HG03342 (cell line): ENCODE measurements around the gene PSMD5.

Experiments
- ATAC-seq: cut with Tn5 transposase; IDR thresholded peaks from one replicate; pipeline ENCODE4 v1.9.1; 2021; ENCODE audit warnings: mild to moderate bottlenecking, moderate library complexity; ENCODE audit not compliant: unreplicated experiment

PSMD5 gene

GRCh38 chr9:120875643-120875953 lies 32.9 kb upstream of the PSMD5 start:
- ATAC-seq, result no peak

- ATAC-seq, result no peak
These were observed 32.5 kb upstream of the PSMD5 start for GRCh38 chr9:120875195-120875565.

- no peak for ATAC-seq
These were observed 31.8 kb upstream of the PSMD5 start for GRCh38 chr9:120874226-120875194.

- no peak for ATAC-seq
These were observed 30.8 kb upstream of the PSMD5 start for GRCh38 chr9:120873512-120873911.

- ATAC-seq, result no peak
These were observed 30.2 kb upstream of the PSMD5 start for GRCh38 chr9:120872791-120873502.

- no peak for ATAC-seq
These were observed 27.5 kb upstream of the PSMD5 start for GRCh38 chr9:120870206-120870605.

- ATAC-seq, result no peak
These were observed 27.0 kb upstream of the PSMD5 start for GRCh38 chr9:120869726-120870125.

- no peak for ATAC-seq
These were observed 26.6 kb upstream of the PSMD5 start for GRCh38 chr9:120869360-120869687.

- peak; percentile 89 for ATAC-seq
These were observed 26.1 kb upstream of the PSMD5 start for GRCh38 chr9:120868676-120869359.

- no peak for ATAC-seq
These were observed 25.6 kb upstream of the PSMD5 start for GRCh38 chr9:120868339-120868675.

GRCh38 chr9:120867676-120868338 lies 25.1 kb upstream of the PSMD5 start:
- no peak for ATAC-seq

- no peak for ATAC-seq
These were observed 23.9 kb upstream of the PSMD5 start for GRCh38 chr9:120866651-120867050.

GRCh38 chr9:120865809-120866208 lies 23.1 kb upstream of the PSMD5 start:
- ATAC-seq, result no peak

- ATAC-seq, result no peak
These were observed 22.5 kb upstream of the PSMD5 start for GRCh38 chr9:120865176-120865575.

GRCh38 chr9:120864719-120865118 lies 22.0 kb upstream of the PSMD5 start:
- ATAC-seq, result no peak

- ATAC-seq, result no peak
These were observed 21.1 kb upstream of the PSMD5 start for GRCh38 chr9:120863833-120864232.

GRCh38 chr9:120862452-120862851 lies 19.7 kb upstream of the PSMD5 start:
- no peak for ATAC-seq

GRCh38 chr9:120861935-120862334 lies 19.2 kb upstream of the PSMD5 start:
- no peak for ATAC-seq

- ATAC-seq, result no peak
These were observed 17.4 kb upstream of the PSMD5 start for GRCh38 chr9:120860083-120860482.

GRCh38 chr9:120859361-120859760 lies 16.6 kb upstream of the PSMD5 start:
- ATAC-seq, result no peak

GRCh38 chr9:120857902-120858301 lies 15.2 kb upstream of the PSMD5 start:
- no peak for ATAC-seq
